ENCODE measurements around the gene SIGLECL1.

The SIGLECL1 gene

DNA sequence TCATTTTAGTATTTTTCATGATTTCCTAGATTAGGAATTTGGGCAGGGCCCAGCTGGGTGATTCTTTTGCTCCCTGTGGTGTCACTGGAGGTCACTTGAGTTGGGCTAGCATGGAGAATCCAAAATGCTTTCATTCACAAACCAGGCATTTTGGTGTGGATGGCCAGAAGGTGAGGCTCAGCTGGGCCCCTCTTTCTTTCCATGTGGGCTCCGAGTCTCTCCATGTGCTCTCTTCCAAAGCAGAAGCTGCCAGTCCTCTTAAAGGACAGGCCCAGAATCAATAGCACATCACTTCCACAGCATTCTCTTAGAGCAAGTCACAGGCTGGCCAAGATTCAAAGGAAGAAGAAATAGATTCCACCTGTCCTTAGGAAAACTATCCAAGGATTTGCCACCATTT lies 38.8 kb downstream of the SIGLECL1 start:
- Histone ChIP-seq H3K9me3 (replicated peaks; ENCODE audit: low read length) (peaks cover 3% of the 10 kb centered on the region), H3K4me2 (ENCODE audit: low read length) (no peak overlapping the region), H3K4me1 (ENCODE audit: control insufficient read depth, insufficient read depth, low read length) (no peaks in the 10 kb centered on the region)

DNA sequence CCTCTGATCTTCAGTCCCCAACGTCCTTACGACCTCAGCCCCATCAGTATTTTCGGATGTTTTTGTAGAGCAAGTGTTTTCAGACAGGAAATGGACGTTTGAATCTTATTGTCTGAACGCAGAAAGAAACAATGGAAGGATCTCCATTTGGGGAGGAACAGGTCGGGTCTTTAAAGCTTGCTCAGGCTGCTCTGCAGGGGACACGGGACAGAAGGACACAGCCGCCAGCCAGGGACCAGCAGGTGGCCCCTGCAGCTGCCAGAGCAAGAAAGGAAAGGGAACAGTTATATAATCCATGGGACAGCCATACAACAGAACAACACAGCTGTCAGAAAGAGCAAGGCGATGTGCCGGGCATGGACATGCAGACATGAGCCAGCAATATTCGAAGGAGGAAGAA lies 42.1 kb downstream of the SIGLECL1 start:
- H3K27me3 ChIP-seq (ENCODE audit: control insufficient read depth, insufficient read depth, low read length), result no peaks in the 10 kb centered on the region
- no peaks in the 10 kb centered on the region for H3K36me3 ChIP-seq (ENCODE audit: insufficient read depth, low read length)
- no peak overlapping the region for H3K4me3 ChIP-seq (ENCODE audit: low read length)
- no peaks in the 10 kb centered on the region for H3K4me1 ChIP-seq (ENCODE audit: control insufficient read depth, insufficient read depth, low read length)
- no peak overlapping the region for H3K9ac ChIP-seq (ENCODE audit: low read depth, low read length)
- peaks cover 3% of the 10 kb centered on the region for H3K9me3 ChIP-seq (replicated peaks; ENCODE audit: low read length)
- H3K4me2 ChIP-seq (ENCODE audit: low read length), result no peak overlapping the region

More for the DNA sequence above, 38.8 kb downstream of the SIGLECL1 start:
- Histone ChIP-seq H3K4me3 (ENCODE audit: low read length) (no peak overlapping the region), H3K9ac (ENCODE audit: low read depth, low read length) (no peak overlapping the region), H3K27me3 (ENCODE audit: control insufficient read depth, insufficient read depth, low read length) (no peaks in the 10 kb centered on the region), H3K36me3 (ENCODE audit: insufficient read depth, low read length) (no peaks in the 10 kb centered on the region)

DNA sequence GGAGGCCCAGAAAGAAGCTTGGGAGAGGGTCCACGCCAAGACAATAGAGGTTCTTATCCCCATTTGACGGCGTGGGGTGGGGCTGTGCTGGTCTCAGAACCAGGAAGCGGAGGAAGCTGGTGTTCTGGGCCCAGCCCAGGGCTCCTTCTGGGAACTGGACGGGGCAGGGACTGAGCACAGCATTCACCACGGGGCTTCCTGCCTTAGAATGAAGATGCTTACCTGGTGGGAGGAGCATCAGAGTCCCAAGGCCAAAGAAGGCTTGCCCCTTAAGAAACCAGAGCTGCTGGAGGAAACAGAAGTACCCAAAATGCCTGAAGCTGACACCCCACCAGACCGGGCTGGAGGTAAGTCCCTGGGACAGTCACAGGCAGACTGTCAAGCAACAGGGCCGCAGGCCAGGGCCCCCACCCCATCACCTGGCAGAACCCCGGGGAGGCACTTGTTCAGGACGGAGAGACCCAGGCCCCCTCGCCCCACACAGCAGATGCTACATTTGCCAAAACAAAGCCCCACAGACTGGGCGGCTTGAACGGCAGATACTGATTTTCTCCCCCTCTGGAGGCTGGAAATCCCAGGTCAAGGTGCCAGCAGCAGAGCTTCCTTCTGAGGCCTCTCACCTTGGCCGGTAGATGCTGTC lies 42.8 kb downstream of the SIGLECL1 start:
- H3K4me1 ChIP-seq (ENCODE audit: control insufficient read depth, insufficient read depth, low read length), result no peaks in the 10 kb centered on the region

DNA sequence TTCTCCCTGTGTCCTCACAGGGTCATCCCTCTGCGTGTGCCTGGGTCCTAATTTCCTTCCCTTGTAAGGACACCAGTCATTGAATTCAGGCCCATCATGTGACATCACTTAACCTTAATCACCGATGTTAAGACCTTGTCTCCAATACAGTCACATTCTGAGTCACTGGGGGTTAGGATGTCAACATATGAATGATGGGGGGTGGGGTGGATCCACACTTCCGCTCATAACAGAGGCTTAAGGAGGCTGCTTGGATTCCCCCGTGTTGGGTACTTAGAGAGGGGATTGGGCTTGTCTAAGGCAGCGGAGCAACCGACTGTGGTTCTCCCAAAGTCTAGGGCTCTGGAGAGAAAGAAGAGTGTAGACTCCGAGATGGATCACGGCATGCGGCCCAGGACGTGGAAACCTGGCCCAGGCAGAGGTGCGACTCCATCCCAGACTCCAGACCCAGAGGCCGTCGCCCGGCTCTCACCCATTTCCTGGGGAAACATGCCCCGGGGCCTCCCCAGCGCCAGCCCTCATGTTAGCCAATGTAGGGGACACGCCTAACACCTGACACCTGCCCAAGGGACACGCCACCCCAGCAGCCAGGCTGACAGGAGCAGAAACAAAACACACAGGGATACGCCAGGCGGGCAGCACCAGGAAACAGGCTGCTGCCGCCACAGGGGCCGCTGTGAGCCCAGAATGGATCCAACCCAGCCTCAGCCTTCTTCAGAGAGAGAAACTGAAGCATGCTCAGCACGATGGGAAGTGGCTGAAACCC lies 43.5 kb downstream of the SIGLECL1 start:
- H3K4me2 ChIP-seq (ENCODE audit: low read length), result no peak overlapping the region
- H3K36me3 ChIP-seq (ENCODE audit: insufficient read depth, low read length), result no peaks in the 10 kb centered on the region
- no peaks in the 10 kb centered on the region for H3K4me1 ChIP-seq (ENCODE audit: control insufficient read depth, insufficient read depth, low read length)

More for the DNA sequence above, 42.8 kb downstream of the SIGLECL1 start:
- no peak overlapping the region for H3K4me3 ChIP-seq (ENCODE audit: low read length)
- H3K27me3 ChIP-seq (ENCODE audit: control insufficient read depth, insufficient read depth, low read length), result no peaks in the 10 kb centered on the region
- H3K9ac ChIP-seq (ENCODE audit: low read depth, low read length), result no peak overlapping the region
- peaks cover 3% of the 10 kb centered on the region for H3K9me3 ChIP-seq (replicated peaks; ENCODE audit: low read length)
- H3K4me2 ChIP-seq (ENCODE audit: low read length), result no peak overlapping the region
- H3K36me3 ChIP-seq (ENCODE audit: insufficient read depth, low read length), result no peaks in the 10 kb centered on the region

DNA sequence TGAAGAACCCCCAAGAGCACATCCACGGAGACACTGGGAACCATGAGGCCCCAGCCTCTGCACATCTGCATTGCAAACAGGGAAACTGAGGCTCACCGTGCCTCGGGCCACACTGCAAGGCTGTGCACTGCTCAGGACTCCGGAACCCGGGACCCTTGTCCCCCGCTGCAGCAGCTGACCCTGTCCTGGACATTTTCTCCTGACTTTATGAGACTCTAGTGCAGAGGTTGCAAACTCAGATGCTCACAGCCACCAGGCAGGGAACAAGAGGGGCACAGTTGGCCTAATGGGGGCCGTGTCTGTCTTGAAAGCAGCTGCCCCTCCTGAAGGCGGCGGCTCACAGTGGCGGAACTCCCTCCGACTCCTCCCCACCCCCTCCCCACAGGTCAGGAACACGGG lies 44.1 kb downstream of the SIGLECL1 start:
- no peak overlapping the region for H3K4me2 ChIP-seq (ENCODE audit: low read length)
- H3K36me3 ChIP-seq (ENCODE audit: insufficient read depth, low read length), result no peaks in the 10 kb centered on the region
- no peak overlapping the region for H3K4me3 ChIP-seq (ENCODE audit: low read length)
- no peaks in the 10 kb centered on the region for H3K27me3 ChIP-seq (ENCODE audit: control insufficient read depth, insufficient read depth, low read length)
- H3K9me3 ChIP-seq (replicated peaks; ENCODE audit: low read length), result peaks cover 3% of the 10 kb centered on the region
- H3K9ac ChIP-seq (ENCODE audit: low read depth, low read length), result no peak overlapping the region
- H3K4me1 ChIP-seq (ENCODE audit: control insufficient read depth, insufficient read depth, low read length), result no peaks in the 10 kb centered on the region

More for the DNA sequence above, 43.5 kb downstream of the SIGLECL1 start:
- peaks cover 3% of the 10 kb centered on the region for H3K9me3 ChIP-seq (replicated peaks; ENCODE audit: low read length)
- H3K27me3 ChIP-seq (ENCODE audit: control insufficient read depth, insufficient read depth, low read length), result no peaks in the 10 kb centered on the region
- no peak overlapping the region for H3K9ac ChIP-seq (ENCODE audit: low read depth, low read length)
- H3K4me3 ChIP-seq (ENCODE audit: low read length), result no peak overlapping the region

DNA sequence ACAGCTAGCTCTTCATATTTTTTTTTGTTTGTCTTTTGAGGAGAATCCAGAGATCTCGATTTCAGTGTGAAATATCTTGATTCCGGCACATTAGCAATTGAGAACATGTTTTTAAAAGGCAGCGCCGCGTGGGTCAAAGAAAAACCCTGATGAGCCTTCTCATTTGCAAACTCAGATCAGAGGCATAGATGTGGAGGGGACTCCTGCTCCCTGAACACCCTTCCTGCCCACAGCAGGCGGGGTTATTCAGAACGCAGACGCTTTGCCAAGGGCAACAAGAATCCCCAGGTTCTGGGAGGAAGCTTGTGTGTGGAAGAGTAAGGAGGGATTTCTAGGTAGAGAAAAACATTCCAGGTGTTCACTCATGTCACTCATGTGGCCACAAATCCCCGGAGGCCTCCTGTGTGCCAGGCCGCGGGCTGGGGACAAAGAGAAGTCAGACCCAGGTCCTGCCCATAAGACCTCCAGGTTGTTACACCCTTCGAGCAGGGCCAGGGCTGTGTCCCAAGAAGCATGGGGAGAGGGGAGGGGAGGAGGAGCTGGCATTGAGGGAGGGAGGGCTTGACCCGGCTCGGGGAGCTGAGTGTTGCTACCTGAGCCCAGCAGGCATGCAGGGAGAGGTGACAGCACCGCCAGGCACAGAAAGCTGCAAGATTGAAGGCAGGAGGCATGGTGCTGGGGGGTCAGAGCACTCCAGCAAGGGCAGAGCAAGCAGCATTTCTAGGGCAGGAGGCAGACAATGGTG lies 44.7 kb downstream of the SIGLECL1 start:
- H3K27me3 ChIP-seq (ENCODE audit: control insufficient read depth, insufficient read depth, low read length), result no peaks in the 10 kb centered on the region
- H3K9ac ChIP-seq (ENCODE audit: low read depth, low read length), result no peak overlapping the region
- peaks cover 3% of the 10 kb centered on the region for H3K9me3 ChIP-seq (replicated peaks; ENCODE audit: low read length)
- no peak overlapping the region for H3K4me3 ChIP-seq (ENCODE audit: low read length)
- no peak overlapping the region for H3K4me2 ChIP-seq (ENCODE audit: low read length)
- no peaks in the 10 kb centered on the region for H3K36me3 ChIP-seq (ENCODE audit: insufficient read depth, low read length)
- H3K4me1 ChIP-seq (ENCODE audit: control insufficient read depth, insufficient read depth, low read length), result no peaks in the 10 kb centered on the region

DNA sequence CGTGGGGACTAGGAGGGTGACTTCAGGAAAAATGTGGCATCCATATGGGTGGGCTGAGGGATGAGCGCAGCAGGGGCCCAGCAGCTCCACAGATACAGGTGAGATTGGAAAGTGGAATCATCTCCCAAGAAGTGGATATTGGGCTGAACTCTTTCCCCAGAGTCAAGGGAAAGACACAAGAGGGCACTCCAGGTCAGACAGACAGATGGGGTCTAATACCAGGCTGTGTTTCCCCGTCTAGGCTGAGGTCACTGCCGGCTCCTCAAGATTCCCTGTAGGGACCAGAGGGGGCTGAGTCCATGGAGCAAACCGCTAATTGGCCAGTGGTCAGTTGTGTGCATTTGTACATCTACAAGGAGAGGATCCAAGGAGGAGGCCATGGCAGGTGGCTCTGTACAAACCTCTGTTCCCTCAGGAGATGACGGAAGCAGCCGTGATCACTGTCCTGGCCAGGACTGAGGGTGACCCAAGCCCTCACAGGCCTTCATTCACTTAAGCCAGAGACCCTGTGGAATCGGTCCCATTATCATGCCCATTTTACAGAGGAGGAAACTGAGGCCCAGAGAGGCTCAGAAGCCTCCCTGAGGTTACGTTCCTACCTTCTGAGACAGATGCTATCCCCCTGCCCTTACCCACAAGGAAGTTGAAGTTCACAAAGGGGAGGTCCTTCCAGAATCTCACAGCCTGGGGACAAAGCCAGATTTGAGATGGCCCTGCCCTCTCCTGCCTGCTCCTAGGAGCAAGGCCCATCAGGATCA lies 45.6 kb downstream of the SIGLECL1 start:
- no peak overlapping the region for H3K4me2 ChIP-seq (ENCODE audit: low read length)
- H3K27me3 ChIP-seq (ENCODE audit: control insufficient read depth, insufficient read depth, low read length), result no peaks in the 10 kb centered on the region
- no peak overlapping the region for H3K9ac ChIP-seq (ENCODE audit: low read depth, low read length)
- no peaks in the 10 kb centered on the region for H3K9me3 ChIP-seq (replicated peaks; ENCODE audit: low read length)
- H3K4me1 ChIP-seq (ENCODE audit: control insufficient read depth, insufficient read depth, low read length), result no peaks in the 10 kb centered on the region
- H3K4me3 ChIP-seq (ENCODE audit: low read length), result no peak overlapping the region
- no peaks in the 10 kb centered on the region for H3K36me3 ChIP-seq (ENCODE audit: insufficient read depth, low read length)

DNA sequence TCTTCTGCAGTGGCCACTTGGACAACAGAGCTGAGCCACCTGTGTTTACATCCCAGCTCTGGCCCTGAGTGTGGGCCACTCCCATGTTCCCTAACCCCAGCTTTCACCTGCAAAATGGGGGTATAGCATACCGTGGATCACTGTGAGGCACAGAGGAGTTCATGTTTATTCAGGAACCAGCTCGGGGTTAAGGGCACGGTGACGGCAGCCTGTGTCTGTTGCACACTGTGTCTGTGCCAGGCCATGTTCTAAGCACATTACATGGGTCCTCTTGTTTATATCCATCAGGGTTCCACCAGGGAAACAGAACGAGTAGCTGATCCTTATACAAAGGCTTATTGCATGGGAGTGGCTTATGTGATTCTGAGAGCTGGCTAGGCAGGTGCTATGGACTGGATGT lies 46.5 kb downstream of the SIGLECL1 start:
- no peaks in the 10 kb centered on the region for H3K4me1 ChIP-seq (ENCODE audit: control insufficient read depth, insufficient read depth, low read length)

DNA sequence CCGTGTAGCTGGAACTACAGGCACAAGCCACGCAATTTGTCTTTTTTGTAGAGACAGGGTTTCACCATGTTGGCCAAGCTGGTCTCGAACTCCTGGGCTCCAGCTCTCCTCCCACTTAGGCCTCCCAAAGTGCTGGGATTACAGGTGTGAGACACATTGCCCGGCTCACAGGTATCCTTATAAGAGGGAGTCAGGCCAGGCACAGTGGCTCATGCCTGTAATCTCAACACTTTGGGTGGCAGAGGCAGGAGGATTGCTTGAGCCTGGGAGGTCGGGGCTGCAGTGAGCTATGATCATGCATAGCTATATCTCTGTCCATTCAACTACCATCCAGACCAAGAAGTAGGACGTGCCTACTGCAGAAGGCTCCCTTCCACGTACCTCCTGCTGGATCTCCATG lies 50.4 kb downstream of the SIGLECL1 start:
- Histone ChIP-seq H3K9me3 (replicated peaks; ENCODE audit: low read length) (peaks cover 2% of the 10 kb centered on the region), H3K4me3 (ENCODE audit: low read length) (no peak overlapping the region), H3K9ac (ENCODE audit: low read depth, low read length) (no peak overlapping the region), H3K27me3 (ENCODE audit: control insufficient read depth, insufficient read depth, low read length) (no peaks in the 10 kb centered on the region), H3K36me3 (ENCODE audit: insufficient read depth, low read length) (no peaks in the 10 kb centered on the region), H3K4me1 (ENCODE audit: control insufficient read depth, insufficient read depth, low read length) (no peaks in the 10 kb centered on the region), H3K4me2 (ENCODE audit: low read length) (no peak overlapping the region)

More for the DNA sequence above, 46.5 kb downstream of the SIGLECL1 start:
- no peaks in the 10 kb centered on the region for H3K27me3 ChIP-seq (ENCODE audit: control insufficient read depth, insufficient read depth, low read length)
- H3K36me3 ChIP-seq (ENCODE audit: insufficient read depth, low read length), result no peaks in the 10 kb centered on the region
- no peak overlapping the region for H3K9ac ChIP-seq (ENCODE audit: low read depth, low read length)
- no peak overlapping the region for H3K4me2 ChIP-seq (ENCODE audit: low read length)
- H3K4me3 ChIP-seq (ENCODE audit: low read length), result no peak overlapping the region
- no peaks in the 10 kb centered on the region for H3K9me3 ChIP-seq (replicated peaks; ENCODE audit: low read length)

DNA sequence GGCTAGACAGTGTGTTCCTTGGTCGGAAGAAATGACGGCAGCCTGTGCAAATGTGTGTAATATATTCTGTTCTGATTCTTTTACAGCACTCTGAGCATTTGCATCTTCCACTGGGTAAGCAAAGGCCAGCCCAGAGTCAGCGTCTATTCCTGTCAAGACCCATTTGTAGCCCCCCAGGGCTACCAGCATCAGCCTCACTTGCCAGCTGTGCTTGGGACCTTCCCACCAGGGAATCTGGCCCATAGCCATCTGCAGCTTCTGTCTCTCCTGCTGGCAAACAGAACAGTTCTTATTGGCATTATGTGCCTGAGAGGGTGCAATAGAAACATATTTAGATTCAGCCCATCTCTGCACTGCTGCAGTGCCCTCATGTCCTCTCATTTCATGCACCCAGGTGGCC lies 54.6 kb downstream of the SIGLECL1 start:
- Histone ChIP-seq H3K27me3 (ENCODE audit: control insufficient read depth, insufficient read depth, low read length) (no peaks in the 10 kb centered on the region), H3K9ac (ENCODE audit: low read depth, low read length) (no peak overlapping the region), H3K4me3 (ENCODE audit: low read length) (no peak overlapping the region), H3K9me3 (replicated peaks; ENCODE audit: low read length) (peaks cover 2% of the 10 kb centered on the region), H3K4me1 (ENCODE audit: control insufficient read depth, insufficient read depth, low read length) (no peaks in the 10 kb centered on the region), H3K36me3 (ENCODE audit: insufficient read depth, low read length) (no peaks in the 10 kb centered on the region), H3K4me2 (ENCODE audit: low read length) (no peak overlapping the region)

Data from skeletal muscle satellite cell (primary cell).